HepG2 (cell line): ENCODE data around the gene BRPF1. TPM values are rescaled to one million over a fixed set of nuclear protein-coding genes. Genes with fewer than 3 reads are reported as not detected.

Experiments
- BHLHE40 ChIP-seq: IDR thresholded peaks from 2 replicates; pipeline ENCODE4 v1.6.1; 2011; ENCODE audit warnings: low read length, improper control_type of control experiment
- CAMTA2 ChIP-seq: sonication (generic); formaldehyde crosslinking; IDR thresholded peaks from 2 replicates; pipeline ENCODE4 v1.4.0; 2020; ENCODE audit warnings: mild to moderate bottlenecking, missing genetic modification reagents, borderline replicate concordance
- CENPT ChIP-seq: sonication (generic); formaldehyde crosslinking; IDR thresholded peaks from 2 replicates; pipeline ENCODE4 v1.8.0; 2022; ENCODE audit warnings: low read depth, mild to moderate bottlenecking, moderate library complexity, missing genetic modification reagents
- CHCHD3 ChIP-seq: sonication (generic); formaldehyde crosslinking; IDR thresholded peaks from 2 replicates; pipeline ENCODE4 v1.8.0; 2022; ENCODE audit warnings: mild to moderate bottlenecking, missing genetic modification reagents, moderate library complexity
- CHD2 ChIP-seq: IDR thresholded peaks from 2 replicates; pipeline ENCODE4 v1.6.1; 2011; ENCODE audit warnings: low read depth, low read length, improper control_type of control experiment
- CREB3 ChIP-seq: sonication (generic); formaldehyde crosslinking; IDR thresholded peaks from 2 replicates; pipeline ENCODE4 v1.5.0; 2020; ENCODE audit warnings: missing genetic modification reagents
- FOXK2 ChIP-seq: fragments of 450-650 bp; IDR thresholded peaks from 2 replicates; pipeline ENCODE4 v1.6.1; 2016
- HHEX ChIP-seq: IDR thresholded peaks from 2 replicates; pipeline ENCODE4 v1.6.1; 2016; ENCODE audit warnings: control low read depth
- NFE2L2 ChIP-seq: fragments of 150-350 bp; IDR thresholded peaks from 2 replicates; pipeline ENCODE4 v1.6.1; 2014; ENCODE audit warnings: low read length
- PCBP2 ChIP-seq: fragments of 200-400 bp; formaldehyde crosslinking; optimal IDR thresholded peaks from 2 replicates; pipeline ENCODE3; 2018; ENCODE audit warnings: low read length, low read depth; ENCODE audit not compliant: poor library complexity, severe bottlenecking
- PRMT3 ChIP-seq: sonication (generic); formaldehyde crosslinking; IDR thresholded peaks from 2 replicates; pipeline ENCODE4 v1.8.1; 2022; ENCODE audit warnings: low read depth, mild to moderate bottlenecking, moderate library complexity, missing genetic modification reagents, borderline replicate concordance
- SIN3B ChIP-seq: fragments of 150-350 bp; IDR thresholded peaks from 2 replicates; pipeline ENCODE4 v1.6.1; 2014; ENCODE audit warnings: low read length
- SMARCC2 ChIP-seq: fragments of 450-650 bp; IDR thresholded peaks from 2 replicates; pipeline ENCODE4 v1.6.1; 2017; ENCODE audit warnings: antibody characterized with exemption, mild to moderate bottlenecking
- SSRP1 ChIP-seq: IDR thresholded peaks from 2 replicates; pipeline ENCODE4 v1.6.1; 2016; ENCODE audit warnings: control low read depth
- TBX2 ChIP-seq: sonication (generic); formaldehyde crosslinking; IDR thresholded peaks from 2 replicates; pipeline ENCODE4 v1.5.0; 2020; ENCODE audit warnings: missing genetic modification reagents, mild to moderate bottlenecking, borderline replicate concordance
- USF2 ChIP-seq, 2 experiments: sonication (generic) in 1 of 2; formaldehyde crosslinking in 1 of 2; IDR thresholded peaks; 2 replicates each; pipeline versions ENCODE4 v1.5.1 to v1.6.1; 2011 to 2020; ENCODE audit warnings: borderline replicate concordance in 1 of 2, low read depth in 1 of 2, low read length in 1 of 2, mild to moderate bottlenecking in 1 of 2, missing genetic modification reagents in 1 of 2, moderate library complexity in 1 of 2
- ZNF274 ChIP-seq: sonication (generic); formaldehyde crosslinking; IDR thresholded peaks from 2 replicates; pipeline ENCODE4 v1.5.1; 2020; ENCODE audit warnings: mild to moderate bottlenecking, missing genetic modification reagents
- ZNF367 ChIP-seq: sonication (generic); formaldehyde crosslinking; IDR thresholded peaks from 2 replicates; pipeline ENCODE4 v1.4.0; 2020; ENCODE audit warnings: missing genetic modification reagents, borderline replicate concordance
- ZNF563 ChIP-seq: sonication (generic); formaldehyde crosslinking; IDR thresholded peaks from 2 replicates; pipeline ENCODE4 v1.8.0; 2022; ENCODE audit warnings: mild to moderate bottlenecking, moderate library complexity, missing genetic modification reagents
- ZNF703 ChIP-seq: sonication (generic); formaldehyde crosslinking; IDR thresholded peaks from 2 replicates; pipeline ENCODE4 v1.5.1; 2020; ENCODE audit warnings: missing genetic modification reagents, mild to moderate bottlenecking, moderate library complexity, borderline replicate concordance
- polyA plus RNA-seq, 8 experiments: library from polyadenylated mRNA; depleted of rRNA in 3 of 8; stranded (reverse) in 7 of 8; unstranded in 1 of 8; fragments of >200 nt; fragmentation: Illumina TruSeq in 4 of 8; extraction: Trizol in 4 of 8; gene quantifications; 2 replicates each; pipeline versions ENCODE4 v1.2.1 to v1.2.3, GENCODE V29; 2011 to 2016; ENCODE audit warnings: low read depth in 4 of 8, missing spikeins in 1 of 8, mixed read lengths in 1 of 8; ENCODE audit not compliant: insufficient read depth in 1 of 8
- total RNA-seq, 5 experiments: library from RNA; depleted of rRNA; stranded (reverse); fragments of >200 nt; fragmentation: Illumina TruSeq; extraction: Trizol; gene quantifications; 2 replicates each; pipeline ENCODE4 v1.2.3, GENCODE V29; 2016; ENCODE audit warnings: low read depth in 1 of 5
- TF ChIP-seq, protein P1 (sequence below): sonication (generic); formaldehyde crosslinking; IDR thresholded peaks from 2 replicates; pipeline ENCODE4 v1.5.0; 2020; ENCODE audit warnings: mild to moderate bottlenecking, missing genetic modification reagents
- TF ChIP-seq, protein P2 (sequence below): sonication (generic); formaldehyde crosslinking; IDR thresholded peaks from 2 replicates; pipeline ENCODE4 v1.9.0; 2021; ENCODE audit warnings: missing genetic modification reagents, mild to moderate bottlenecking, borderline replicate concordance
- TF ChIP-seq, protein P3 (sequence below): IDR thresholded peaks from 2 replicates; pipeline ENCODE4 v1.6.1; 2016; ENCODE audit warnings: control low read depth

The BRPF1 gene
- total and polyA plus RNA-seq, 2 of the 13 experiments (the other 11 are each of a cell fraction or from before 2014, with no cell fraction given), result 7.3 to 10.0 TPM

DNA sequence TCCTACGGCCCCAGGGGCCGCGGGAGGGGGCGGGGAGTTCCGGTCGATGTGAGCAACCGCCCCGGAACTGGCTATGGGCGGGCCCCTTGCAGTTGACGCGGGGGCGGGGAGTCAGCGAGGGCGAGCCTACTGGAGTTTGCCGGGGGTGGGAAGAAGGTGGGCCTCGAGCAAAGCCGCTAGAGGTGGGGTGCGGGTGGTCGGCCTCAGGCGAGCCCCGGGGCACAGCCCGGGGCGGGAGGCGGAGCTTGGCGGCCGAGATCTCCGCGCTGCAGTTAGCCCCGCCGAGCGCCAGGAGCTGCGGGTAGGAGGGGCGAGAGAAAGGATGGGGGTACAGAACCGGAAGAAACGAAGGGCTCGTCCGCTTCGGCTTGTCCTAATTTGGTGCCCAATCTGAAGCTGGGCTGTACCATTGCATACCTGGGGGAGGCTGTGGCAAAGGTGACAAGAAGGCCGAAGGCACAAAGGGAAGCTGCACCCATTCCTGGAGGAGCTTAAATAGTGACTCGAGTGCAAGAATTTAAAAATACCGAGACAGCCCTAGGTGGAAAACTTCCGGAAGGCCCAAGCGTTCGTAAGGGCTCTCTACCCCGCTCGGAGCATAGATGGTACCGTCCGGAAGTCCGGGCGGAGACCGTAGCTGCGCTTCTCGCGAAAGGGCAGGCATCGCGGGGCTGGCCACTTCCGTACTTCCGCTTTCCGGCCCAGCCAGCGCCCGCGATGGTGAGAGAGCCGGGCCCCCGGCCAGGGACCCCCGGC lies 61.0 kb downstream of the BRPF1 start, which contains the start of the genes ARPC4 and TADA3 (continued):
- TF ChIP-seq CAMTA2 (CRISPR knock-in tag), result no peak
- TF ChIP-seq PCBP2, result no peak
- TF ChIP-seq, protein P1, sequence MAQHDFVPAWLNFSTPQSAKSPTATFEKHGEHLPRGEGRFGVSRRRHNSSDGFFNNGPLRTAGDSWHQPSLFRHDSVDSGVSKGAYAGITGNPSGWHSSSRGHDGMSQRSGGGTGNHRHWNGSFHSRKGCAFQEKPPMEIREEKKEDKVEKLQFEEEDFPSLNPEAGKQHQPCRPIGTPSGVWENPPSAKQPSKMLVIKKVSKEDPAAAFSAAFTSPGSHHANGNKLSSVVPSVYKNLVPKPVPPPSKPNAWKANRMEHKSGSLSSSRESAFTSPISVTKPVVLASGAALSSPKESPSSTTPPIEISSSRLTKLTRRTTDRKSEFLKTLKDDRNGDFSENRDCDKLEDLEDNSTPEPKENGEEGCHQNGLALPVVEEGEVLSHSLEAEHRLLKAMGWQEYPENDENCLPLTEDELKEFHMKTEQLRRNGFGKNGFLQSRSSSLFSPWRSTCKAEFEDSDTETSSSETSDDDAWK (CRISPR knock-in tag), result no peak
- no peak for TF ChIP-seq SSRP1 (CRISPR knock-in tag)
- TF ChIP-seq ZNF703 (CRISPR knock-in tag), result no peak
- TF ChIP-seq, protein P2, sequence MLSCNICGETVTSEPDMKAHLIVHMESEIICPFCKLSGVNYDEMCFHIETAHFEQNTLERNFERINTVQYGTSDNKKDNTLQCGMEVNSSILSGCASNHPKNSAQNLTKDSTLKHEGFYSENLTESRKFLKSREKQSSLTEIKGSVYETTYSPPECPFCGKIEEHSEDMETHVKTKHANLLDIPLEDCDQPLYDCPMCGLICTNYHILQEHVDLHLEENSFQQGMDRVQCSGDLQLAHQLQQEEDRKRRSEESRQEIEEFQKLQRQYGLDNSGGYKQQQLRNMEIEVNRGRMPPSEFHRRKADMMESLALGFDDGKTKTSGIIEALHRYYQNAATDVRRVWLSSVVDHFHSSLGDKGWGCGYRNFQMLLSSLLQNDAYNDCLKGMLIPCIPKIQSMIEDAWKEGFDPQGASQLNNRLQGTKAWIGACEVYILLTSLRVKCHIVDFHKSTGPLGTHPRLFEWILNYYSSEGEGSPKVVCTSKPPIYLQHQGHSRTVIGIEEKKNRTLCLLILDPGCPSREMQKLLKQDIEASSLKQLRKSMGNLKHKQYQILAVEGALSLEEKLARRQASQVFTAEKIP (CRISPR knock-in tag), result no peak
- no peak for TF ChIP-seq NFE2L2
- no peak for TF ChIP-seq SMARCC2
- TF ChIP-seq TBX2 (CRISPR knock-in tag), result peak; percentile 61; the same call in 1 of the 2 replicates
- TF ChIP-seq, protein P3, sequence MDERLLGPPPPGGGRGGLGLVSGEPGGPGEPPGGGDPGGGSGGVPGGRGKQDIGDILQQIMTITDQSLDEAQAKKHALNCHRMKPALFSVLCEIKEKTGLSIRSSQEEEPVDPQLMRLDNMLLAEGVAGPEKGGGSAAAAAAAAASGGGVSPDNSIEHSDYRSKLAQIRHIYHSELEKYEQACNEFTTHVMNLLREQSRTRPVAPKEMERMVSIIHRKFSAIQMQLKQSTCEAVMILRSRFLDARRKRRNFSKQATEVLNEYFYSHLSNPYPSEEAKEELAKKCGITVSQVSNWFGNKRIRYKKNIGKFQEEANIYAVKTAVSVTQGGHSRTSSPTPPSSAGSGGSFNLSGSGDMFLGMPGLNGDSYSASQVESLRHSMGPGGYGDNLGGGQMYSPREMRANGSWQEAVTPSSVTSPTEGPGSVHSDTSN (CRISPR knock-in tag), result no peak
- TF ChIP-seq SIN3B, result peak; percentile 49
- no peak for TF ChIP-seq PRMT3 (CRISPR knock-in tag)
- TF ChIP-seq CREB3 (CRISPR knock-in tag), result 0 out of 2 replicates have a peak, but pooled peaks have one; percentile 53
- no peak for TF ChIP-seq ZNF274
- TF ChIP-seq ZNF367, result no peak
- TF ChIP-seq HHEX (CRISPR knock-in tag), result no peak
- TF ChIP-seq CHD2, result peak; percentile 97
- no peak for TF ChIP-seq CHCHD3
- TF ChIP-seq ZNF563 (CRISPR knock-in tag), result peak; percentile 51; the same call in 1 of the 2 replicates
- no peak for TF ChIP-seq USF2 (IDR thresholded peaks at IDR 0.05; ENCODE audit: low read depth, low read length)
- TF ChIP-seq USF2 (CRISPR knock-in tag; IDR thresholded peaks at IDR 0.05; ENCODE audit: borderline replicate concordance), result peak; percentile 87; the same call in 1 of the 2 replicates
- TF ChIP-seq CENPT (CRISPR knock-in tag), result no peak
- TF ChIP-seq FOXK2, result peak; percentile 99
- TF ChIP-seq BHLHE40, result peak; percentile 97
